ENCODE data around the gene RNF150.
A peak's percentile ranks its signal among the peaks of the same experiment; 100 is the strongest.

DNA sequence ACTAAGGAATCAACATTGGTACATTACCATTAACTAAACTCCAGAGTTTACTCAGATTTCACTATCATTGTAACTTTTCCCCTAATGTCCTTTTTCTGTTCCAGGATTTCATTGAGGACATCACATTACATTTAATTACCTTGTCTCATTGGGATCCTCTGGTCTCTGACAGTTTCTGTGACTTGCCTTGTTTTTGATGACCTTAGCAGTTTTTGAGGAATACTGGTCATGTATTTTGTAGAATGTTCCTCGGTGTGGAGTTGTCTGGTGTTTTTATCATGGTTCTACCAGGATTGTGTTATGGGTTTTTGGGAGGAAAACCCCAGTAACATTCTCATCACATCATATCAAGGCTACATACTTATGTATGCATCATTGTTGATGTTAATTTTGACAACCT, 281.5 kb downstream of the RNF150 start:
- TF ChIP-seq, protein P1, sequence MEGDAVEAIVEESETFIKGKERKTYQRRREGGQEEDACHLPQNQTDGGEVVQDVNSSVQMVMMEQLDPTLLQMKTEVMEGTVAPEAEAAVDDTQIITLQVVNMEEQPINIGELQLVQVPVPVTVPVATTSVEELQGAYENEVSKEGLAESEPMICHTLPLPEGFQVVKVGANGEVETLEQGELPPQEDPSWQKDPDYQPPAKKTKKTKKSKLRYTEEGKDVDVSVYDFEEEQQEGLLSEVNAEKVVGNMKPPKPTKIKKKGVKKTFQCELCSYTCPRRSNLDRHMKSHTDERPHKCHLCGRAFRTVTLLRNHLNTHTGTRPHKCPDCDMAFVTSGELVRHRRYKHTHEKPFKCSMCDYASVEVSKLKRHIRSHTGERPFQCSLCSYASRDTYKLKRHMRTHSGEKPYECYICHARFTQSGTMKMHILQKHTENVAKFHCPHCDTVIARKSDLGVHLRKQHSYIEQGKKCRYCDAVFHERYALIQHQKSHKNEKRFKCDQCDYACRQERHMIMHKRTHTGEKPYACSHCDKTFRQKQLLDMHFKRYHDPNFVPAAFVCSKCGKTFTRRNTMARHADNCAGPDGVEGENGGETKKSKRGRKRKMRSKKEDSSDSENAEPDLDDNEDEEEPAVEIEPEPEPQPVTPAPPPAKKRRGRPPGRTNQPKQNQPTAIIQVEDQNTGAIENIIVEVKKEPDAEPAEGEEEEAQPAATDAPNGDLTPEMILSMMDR (conservative IDR thresholded peaks at IDR 0.05; ENCODE audit: low read depth, low read length) = no peak
- TF ChIP-seq RAD21 (IDR thresholded peaks at IDR 0.05; ENCODE audit: low read length) = no peak
- no peak for TF ChIP-seq POLR2A (IDR thresholded peaks at IDR 0.05; ENCODE audit: low read depth, low read length)
- TF ChIP-seq CHD1 (IDR thresholded peaks at IDR 0.05; ENCODE audit: low read depth, low read length) = no peak
- TF ChIP-seq CEBPB (IDR thresholded peaks at IDR 0.05; ENCODE audit: low read depth, low read length) = no peak
- TF ChIP-seq MAFK (IDR thresholded peaks at IDR 0.05; ENCODE audit: low read depth, low read length) = peak; percentile 98
- TF ChIP-seq BHLHE40 (IDR thresholded peaks at IDR 0.05; ENCODE audit: low read depth, low read length) = no peak
- TF ChIP-seq MAZ (IDR thresholded peaks at IDR 0.05; ENCODE audit: borderline replicate concordance, low read depth, low read length) = no peak
- no peak for TF ChIP-seq RFX5 (IDR thresholded peaks at IDR 0.05; ENCODE audit: low read depth, low read length)
- TF ChIP-seq SMC3 (IDR thresholded peaks at IDR 0.05; ENCODE audit: low read depth, low read length) = no peak
- TF ChIP-seq, protein P2, sequence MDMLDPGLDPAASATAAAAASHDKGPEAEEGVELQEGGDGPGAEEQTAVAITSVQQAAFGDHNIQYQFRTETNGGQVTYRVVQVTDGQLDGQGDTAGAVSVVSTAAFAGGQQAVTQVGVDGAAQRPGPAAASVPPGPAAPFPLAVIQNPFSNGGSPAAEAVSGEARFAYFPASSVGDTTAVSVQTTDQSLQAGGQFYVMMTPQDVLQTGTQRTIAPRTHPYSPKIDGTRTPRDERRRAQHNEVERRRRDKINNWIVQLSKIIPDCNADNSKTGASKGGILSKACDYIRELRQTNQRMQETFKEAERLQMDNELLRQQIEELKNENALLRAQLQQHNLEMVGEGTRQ (IDR thresholded peaks at IDR 0.05; ENCODE audit: low read depth, low read length) = no peak
- no peak for TF ChIP-seq FOS (IDR thresholded peaks at IDR 0.05; ENCODE audit: low read depth, low read length)
- TF ChIP-seq NFE2L2 (IDR thresholded peaks at IDR 0.05; ENCODE audit: low read depth, low read length) = no peak
